Fibroblast of skin of left quadriceps (primary cell): ENCODE measurements around the gene CACNG3.

Experiments used
- DNase-seq, 2 experiments: peaks; one replicate each; pipeline ENCODE4 v3.0.0-alpha.2; 2013; ENCODE audit warnings: low read depth in 2 of 2

Gene CACNG3

DNA sequence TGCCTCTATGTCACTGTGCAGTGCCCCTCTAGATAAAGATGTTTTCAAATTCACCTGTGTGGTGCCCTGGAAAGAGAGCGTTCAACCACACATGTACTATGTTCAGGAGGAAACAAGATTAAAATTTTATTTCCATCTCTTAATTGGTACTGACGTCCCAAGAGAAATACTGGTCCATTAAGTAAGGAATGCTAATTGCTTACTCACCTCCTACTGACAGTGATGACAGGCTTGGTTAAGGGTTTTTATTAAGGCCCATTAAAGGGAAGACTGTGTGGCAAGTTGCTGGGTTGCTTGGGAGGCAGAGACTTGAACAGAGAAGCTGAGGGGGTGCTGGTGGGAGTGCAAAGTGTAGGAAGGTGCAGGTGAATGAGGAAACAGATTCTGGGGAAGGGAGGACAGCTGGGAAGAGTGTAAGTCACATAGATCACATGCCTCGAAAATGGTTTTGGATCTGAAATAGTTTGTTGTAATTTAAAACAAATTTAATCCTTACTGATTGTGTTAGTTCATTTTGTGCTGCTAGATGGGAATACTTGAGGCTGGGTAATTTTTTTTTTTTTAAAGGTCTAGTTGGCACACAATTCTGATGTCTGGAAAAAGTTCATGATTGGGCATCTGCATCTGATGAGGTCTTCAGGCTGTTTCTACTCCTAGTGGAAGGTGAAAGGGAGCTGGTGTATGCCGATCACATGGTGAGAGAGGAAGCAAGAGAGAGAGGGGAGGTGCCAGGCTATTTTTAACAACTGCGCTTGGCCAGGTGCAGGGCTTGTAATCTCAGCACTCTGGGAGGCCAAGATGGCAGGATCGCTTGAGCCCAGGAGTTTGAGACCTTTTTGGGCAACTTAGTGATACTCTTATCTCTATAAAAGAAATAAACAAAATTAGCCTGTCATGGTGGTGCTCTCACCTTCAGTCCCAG, 140.5 kb downstream of the CACNG3 start:
- DNase-seq: no peak

DNA sequence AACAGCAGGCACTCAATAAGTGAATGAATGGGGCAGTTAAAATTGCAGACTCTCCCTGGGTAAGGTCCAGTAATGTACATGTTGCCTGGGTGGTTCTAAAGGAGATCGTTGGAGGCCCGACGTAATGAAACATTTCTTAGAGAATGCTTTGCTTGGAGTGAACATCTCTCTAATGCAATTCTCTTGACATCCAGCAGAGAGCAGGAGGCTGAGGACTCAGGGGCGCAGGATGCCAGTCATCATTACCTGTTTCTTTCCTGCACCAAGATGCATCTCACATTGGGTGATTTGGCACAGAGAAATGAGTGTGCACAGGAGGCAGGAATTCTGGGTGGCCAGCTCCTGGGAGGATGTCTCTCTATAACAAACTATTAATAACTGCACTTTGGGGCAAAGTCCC, 152.9 kb downstream of the CACNG3 start:
- DNase-seq: no peak
